PFSK-1 (cell line): ENCODE measurements around the gene HGF.

Source experiments
- POLR2AphosphoS5 ChIP-seq: IDR thresholded peaks from 2 replicates; pipeline ENCODE4 v1.6.1; 2012; ENCODE audit warnings: low read depth, mild to moderate bottlenecking, control low read depth, low read length, moderate library complexity
- REST ChIP-seq, 2 experiments: IDR thresholded peaks; 2 replicates each; pipeline versions ENCODE4 v1.6.1 to v1.8.0; 2011 to 2012; ENCODE audit warnings: low read depth in 2 of 2, low read length in 2 of 2, control low read depth in 1 of 2, inconsistent platforms in 1 of 2, mild to moderate bottlenecking in 1 of 2, moderate library complexity in 1 of 2; ENCODE audit not compliant: insufficient read depth in 1 of 2

GRCh38 chr7:81791568-81792518 is 22.0 kb upstream of the HGF start:
- no peak for TF ChIP-seq POLR2AphosphoS5
- no peak for TF ChIP-seq REST (IDR thresholded peaks at IDR 0.05; ENCODE audit: insufficient read depth in 1 of 2, low read depth in 2 of 2, low read length in 2 of 2)
